GM19395 (cell line): ENCODE measurements around the gene SLC4A9.

Experiments used
- ATAC-seq: cut with Tn5 transposase; IDR thresholded peaks from one replicate; pipeline ENCODE4 v1.9.1; 2021; ENCODE audit warnings: mild to moderate bottlenecking, moderate library complexity; ENCODE audit not compliant: unreplicated experiment

The SLC4A9 gene

GRCh38 chr5:140360101-140360500 is at the start of gene SLC4A9:
Gene SLC4A9 (plus strand): TSS chr5:140360194. CDS start chr5:140360237, 43 bp downstream.
- ATAC-seq, result no peak

- ATAC-seq, result no peak
Observed at GRCh38 chr5:140310434-140310833, 49.6 kb upstream of the SLC4A9 start.

- ATAC-seq, result no peak
Observed at GRCh38 chr5:140311011-140311467, 49.0 kb upstream of the SLC4A9 start.

- ATAC-seq, result no peak
Observed at GRCh38 chr5:140312067-140312790, 47.8 kb upstream of the SLC4A9 start.

GRCh38 chr5:140312791-140313189 is 47.2 kb upstream of the SLC4A9 start:
- ATAC-seq, result no peak

GRCh38 chr5:140317859-140318258 is 42.1 kb upstream of the SLC4A9 start:
- ATAC-seq, result no peak

GRCh38 chr5:140318792-140319191 is 41.2 kb upstream of the SLC4A9 start:
- ATAC-seq, result no peak

- ATAC-seq, result no peak
Observed at GRCh38 chr5:140319833-140320232, 40.2 kb upstream of the SLC4A9 start.

- no peak for ATAC-seq
Observed at GRCh38 chr5:140321796-140322195, 38.2 kb upstream of the SLC4A9 start.

- no peak for ATAC-seq
Observed at GRCh38 chr5:140322751-140323731, 37.0 kb upstream of the SLC4A9 start.

- ATAC-seq, result no peak
Observed at GRCh38 chr5:140324041-140324600, 35.9 kb upstream of the SLC4A9 start.

GRCh38 chr5:140324617-140325241 is 35.3 kb upstream of the SLC4A9 start:
- no peak for ATAC-seq

GRCh38 chr5:140325486-140325885 is 34.5 kb upstream of the SLC4A9 start:
- no peak for ATAC-seq

GRCh38 chr5:140327589-140327988 is 32.4 kb upstream of the SLC4A9 start:
- no peak for ATAC-seq

- no peak for ATAC-seq
Observed at GRCh38 chr5:140328036-140328764, 31.8 kb upstream of the SLC4A9 start.

GRCh38 chr5:140329739-140330481 is 30.1 kb upstream of the SLC4A9 start:
- no peak for ATAC-seq

GRCh38 chr5:140331638-140332037 is 28.4 kb upstream of the SLC4A9 start:
- no peak for ATAC-seq

- ATAC-seq, result no peak
Observed at GRCh38 chr5:140336388-140336787, 23.6 kb upstream of the SLC4A9 start.

- ATAC-seq, result no peak
Observed at GRCh38 chr5:140337880-140338279, 22.1 kb upstream of the SLC4A9 start.

- no peak for ATAC-seq
Observed at GRCh38 chr5:140338336-140338735, 21.7 kb upstream of the SLC4A9 start.
